ENCODE measurements around the gene ROBO1. TPM values are rescaled to one million over a fixed set of nuclear protein-coding genes. Genes with fewer than 3 reads are reported as not detected.

ROBO1 gene
- total and polyA plus RNA-seq, 2 donors (not counting 1 experiment from before 2014, with no cell fraction given), result 0.27 to 3.2 TPM

DNA sequence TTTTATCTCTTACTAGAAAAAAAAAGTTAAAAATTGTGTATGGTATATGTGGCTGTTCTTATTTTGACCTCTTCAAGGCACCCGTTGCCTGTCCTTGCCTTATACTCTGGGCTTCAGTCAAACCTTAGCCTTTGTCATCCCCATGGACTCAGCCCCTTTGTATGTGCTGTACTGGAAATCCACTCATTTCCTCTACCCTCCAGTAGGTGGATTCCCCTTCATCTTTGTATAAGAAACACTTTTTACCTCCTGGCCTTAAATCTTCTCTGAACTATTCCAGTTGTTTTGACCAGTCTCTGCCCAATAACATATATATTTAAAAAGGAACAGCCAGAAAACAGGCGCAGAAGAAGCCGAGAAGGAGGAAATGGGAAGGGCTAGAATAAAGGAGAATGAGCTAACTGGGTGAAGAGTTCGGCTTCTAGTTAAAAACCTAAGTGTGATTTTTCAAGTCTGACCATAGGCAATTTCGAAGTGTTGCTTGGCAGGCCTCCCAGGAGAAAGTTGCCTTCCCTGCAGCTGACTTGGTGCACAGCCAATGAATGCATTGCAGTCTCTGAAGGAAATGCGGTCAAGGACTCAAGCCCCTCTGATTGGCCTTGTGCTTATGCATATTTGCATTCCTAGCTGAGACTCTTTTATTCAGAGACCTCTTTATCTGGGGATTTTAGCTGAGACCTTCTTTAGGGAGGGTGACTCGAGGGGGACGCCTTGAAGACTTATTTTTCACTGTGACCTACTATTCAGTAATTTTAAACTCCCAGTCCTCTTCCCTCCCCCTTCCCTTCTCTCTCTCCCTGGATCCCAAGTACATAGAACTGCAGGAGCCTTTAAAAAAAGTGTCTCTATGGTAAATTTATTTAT, 277.4 kb downstream of the ROBO1 start:
- no peak overlapping the region for H3K27ac ChIP-seq (ENCODE audit: low read length in 2 of 2)
- no peak overlapping the region for H2AFZ ChIP-seq (ENCODE audit: insufficient read depth, low read depth, low read length, poor library complexity, severe bottlenecking)
- ChIA-PET POLR2A (no interaction called here), CTCF (no interaction called here)
- H3K4me3 Mint-ChIP-seq, result no peak overlapping the region
- no peaks in the 10 kb centered on the region for H3K79me2 ChIP-seq (ENCODE audit: control insufficient read depth, insufficient read depth, low read length)
- ATAC-seq (ENCODE audit: low read depth) (no peak), DNase-seq (no peak)
- no peaks in the 10 kb centered on the region for H3K27me3 Mint-ChIP-seq
- no peak overlapping the region for H3K9ac ChIP-seq (ENCODE audit: low read length)
- H3K9me3 ChIP-seq (ENCODE audit: control extremely low read depth in 1 of 3, control insufficient read depth in 2 of 3, insufficient read depth in 1 of 3, low read length in 2 of 3), result no peaks in the 10 kb centered on the region
- no peaks in the 10 kb centered on the region for H3K4me1 Mint-ChIP-seq
- no peaks in the 10 kb centered on the region for H3K4me1 ChIP-seq (ENCODE audit: control insufficient read depth in 2 of 2, insufficient read depth in 2 of 2, low read length in 2 of 2)
- no peaks in the 10 kb centered on the region for H3K9me3 Mint-ChIP-seq (ENCODE audit: insufficient read depth)
- WGBS (ENCODE audit: insufficient coverage), result 90% methylated on average over 5 of the region's 8 CpGs
- H3K27me3 ChIP-seq (replicated peaks in 1 of 4; ENCODE audit: control extremely low read depth in 1 of 4, control insufficient read depth in 3 of 4, insufficient read depth in 4 of 4, low read length in 3 of 4), result no peaks in the 10 kb centered on the region
- H4K20me1 ChIP-seq (ENCODE audit: control insufficient read depth, insufficient read depth, low read length, poor library complexity, severe bottlenecking), result no peaks in the 10 kb centered on the region
- H3K27ac Mint-ChIP-seq, result no peak overlapping the region
- no peak overlapping the region for H3K4me3 ChIP-seq (ENCODE audit: control extremely low read depth in 1 of 5, extremely low read depth in 1 of 5, insufficient read depth in 1 of 5, low read depth in 2 of 5, low read length in 4 of 5)
- intact Hi-C loops (cut with micrococcal nuclease), result no loop called here
- TF ChIP-seq, protein P1, sequence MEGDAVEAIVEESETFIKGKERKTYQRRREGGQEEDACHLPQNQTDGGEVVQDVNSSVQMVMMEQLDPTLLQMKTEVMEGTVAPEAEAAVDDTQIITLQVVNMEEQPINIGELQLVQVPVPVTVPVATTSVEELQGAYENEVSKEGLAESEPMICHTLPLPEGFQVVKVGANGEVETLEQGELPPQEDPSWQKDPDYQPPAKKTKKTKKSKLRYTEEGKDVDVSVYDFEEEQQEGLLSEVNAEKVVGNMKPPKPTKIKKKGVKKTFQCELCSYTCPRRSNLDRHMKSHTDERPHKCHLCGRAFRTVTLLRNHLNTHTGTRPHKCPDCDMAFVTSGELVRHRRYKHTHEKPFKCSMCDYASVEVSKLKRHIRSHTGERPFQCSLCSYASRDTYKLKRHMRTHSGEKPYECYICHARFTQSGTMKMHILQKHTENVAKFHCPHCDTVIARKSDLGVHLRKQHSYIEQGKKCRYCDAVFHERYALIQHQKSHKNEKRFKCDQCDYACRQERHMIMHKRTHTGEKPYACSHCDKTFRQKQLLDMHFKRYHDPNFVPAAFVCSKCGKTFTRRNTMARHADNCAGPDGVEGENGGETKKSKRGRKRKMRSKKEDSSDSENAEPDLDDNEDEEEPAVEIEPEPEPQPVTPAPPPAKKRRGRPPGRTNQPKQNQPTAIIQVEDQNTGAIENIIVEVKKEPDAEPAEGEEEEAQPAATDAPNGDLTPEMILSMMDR (IDR thresholded peaks at IDR 0.05), result no peak
- TF ChIP-seq EZH2 (IDR thresholded peaks at IDR 0.05; ENCODE audit: borderline replicate concordance, insufficient read depth, low read depth, low read length, poor library complexity, severe bottlenecking), result no peak
- H3K4me2 ChIP-seq (replicated peaks; ENCODE audit: low read depth, low read length, poor library complexity, severe bottlenecking), result no peak overlapping the region
- H3K36me3 ChIP-seq (replicated peaks in 1 of 2; ENCODE audit: control extremely low read depth in 1 of 2, control insufficient read depth in 1 of 2, extremely low read depth in 1 of 2, insufficient read depth in 2 of 2, low read length in 1 of 2), result no peaks in the 10 kb centered on the region

DNA sequence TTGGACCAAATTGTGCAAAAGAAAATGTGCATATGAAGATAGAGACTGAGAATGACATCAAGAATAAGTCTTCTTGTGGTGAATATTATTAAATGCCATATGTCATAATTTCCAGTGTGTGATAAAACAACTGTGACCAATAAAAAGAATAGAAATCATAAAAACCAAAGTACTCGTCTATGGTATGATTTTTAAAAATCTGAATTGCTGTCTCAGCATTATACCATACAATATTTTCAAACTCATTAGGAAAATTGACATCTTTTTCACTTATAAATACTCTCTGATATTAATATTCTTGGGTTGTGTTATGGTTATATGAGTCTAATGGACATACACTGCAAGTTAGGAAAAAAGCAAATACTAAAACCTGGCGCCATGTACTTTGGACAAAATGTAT, 279.4 kb downstream of the ROBO1 start:
- H3K36me3 ChIP-seq (replicated peaks in 1 of 2; ENCODE audit: control extremely low read depth in 1 of 2, control insufficient read depth in 1 of 2, extremely low read depth in 1 of 2, insufficient read depth in 2 of 2, low read length in 1 of 2), result no peaks in the 10 kb centered on the region
- H3K27ac Mint-ChIP-seq, result no peak overlapping the region
- H3K4me1 Mint-ChIP-seq, result no peaks in the 10 kb centered on the region
- H4K20me1 ChIP-seq (ENCODE audit: control insufficient read depth, insufficient read depth, low read length, poor library complexity, severe bottlenecking), result no peaks in the 10 kb centered on the region
- DNase-seq (no peak), ATAC-seq (ENCODE audit: low read depth) (no peak)
- no peaks in the 10 kb centered on the region for H3K9me3 ChIP-seq (ENCODE audit: control extremely low read depth in 1 of 3, control insufficient read depth in 2 of 3, insufficient read depth in 1 of 3, low read length in 2 of 3)
- H3K27ac ChIP-seq (ENCODE audit: low read length in 2 of 2), result no peak overlapping the region
- H2AFZ ChIP-seq (ENCODE audit: insufficient read depth, low read depth, low read length, poor library complexity, severe bottlenecking), result no peak overlapping the region
- 88% methylated on average over 1 of the region's 2 CpGs for WGBS (ENCODE audit: insufficient coverage)
- H3K4me2 ChIP-seq (replicated peaks; ENCODE audit: low read depth, low read length, poor library complexity, severe bottlenecking), result no peak overlapping the region
- no peak overlapping the region for H3K4me3 Mint-ChIP-seq
- H3K27me3 Mint-ChIP-seq, result no peaks in the 10 kb centered on the region
- TF ChIP-seq, protein P1 (IDR thresholded peaks at IDR 0.05), result no peak
- no peak for TF ChIP-seq EZH2 (IDR thresholded peaks at IDR 0.05; ENCODE audit: borderline replicate concordance, insufficient read depth, low read depth, low read length, poor library complexity, severe bottlenecking)
- ChIA-PET POLR2A (no interaction called here), CTCF (no interaction called here)
- no peak overlapping the region for H3K9ac ChIP-seq (ENCODE audit: low read length)
- intact Hi-C loops (cut with micrococcal nuclease), result no loop called here
- no peak overlapping the region for H3K4me3 ChIP-seq (ENCODE audit: control extremely low read depth in 1 of 5, extremely low read depth in 1 of 5, insufficient read depth in 1 of 5, low read depth in 2 of 5, low read length in 4 of 5)
- H3K4me1 ChIP-seq (ENCODE audit: control insufficient read depth in 2 of 2, insufficient read depth in 2 of 2, low read length in 2 of 2), result no peaks in the 10 kb centered on the region
- no peaks in the 10 kb centered on the region for H3K27me3 ChIP-seq (replicated peaks in 1 of 4; ENCODE audit: control extremely low read depth in 1 of 4, control insufficient read depth in 3 of 4, insufficient read depth in 4 of 4, low read length in 3 of 4)
- H3K79me2 ChIP-seq (ENCODE audit: control insufficient read depth, insufficient read depth, low read length), result no peaks in the 10 kb centered on the region
- no peaks in the 10 kb centered on the region for H3K9me3 Mint-ChIP-seq (ENCODE audit: insufficient read depth)

Data from B cell (primary cell).